HCT116 (cell line): ENCODE results near the gene KRT13. TPM values are rescaled to one million over a fixed set of nuclear protein-coding genes. Genes with fewer than 3 reads are reported as not detected.

Experiments used
- ATAC-seq: fragments of 200-7000 bp; cut with Tn5 transposase; 2 replicates; pipeline ENCODE4 v1.9.1; 2020; ENCODE audit warnings: mild to moderate bottlenecking, moderate library complexity
- BruUV-seq: library from RNA; stranded (reverse); fragments of 400-500 nt; replicated peaks from 2 replicates; lab custom pipeline; 2021; lab: Mats Ljungman, UMichigan
- CTCF ChIA-PET: fragments of 300-600 bp; sonication (Branson Sonifier 250); formaldehyde crosslinking; loops from one replicate; lab custom pipeline; 2021; ENCODE audit warnings: antibody characterized with exemption; lab: Charles Lee
- POLR2A ChIA-PET: fragments of 300-600, 350-600 bp; sonication (Branson Sonifier 250); formaldehyde crosslinking; loops from one replicate; lab custom pipeline; 2021; ENCODE audit warnings: antibody characterized with exemption; lab: Charles Lee
- RAD21 ChIA-PET, 2 experiments: fragments of 300-600 bp; sonication (Branson Sonifier 250); formaldehyde crosslinking; loops; one replicate each; lab custom pipeline; 2023; ENCODE audit warnings: low total read pairs in 2 of 2; ENCODE audit not compliant: uncharacterized antibody in 2 of 2, unreplicated experiment in 2 of 2, low non-redundant PET in 1 of 2; lab: Charles Lee
- DNase-seq: peaks from one replicate; pipeline ENCODE4 v3.0.0-alpha.2; 2010; ENCODE audit warnings: low read depth, low spot score
- H2AFZ ChIP-seq: fragments of 200-600 bp; shearing (Covaris generic), sonication (generic); 2 replicates; pipeline ENCODE4 v1.6.1; 2017; ENCODE audit warnings: low read depth, mixed run types, mixed read lengths, antibody characterized with exemption, low read length; ENCODE audit not compliant: poor library complexity, severe bottlenecking
- H3K27ac ChIP-seq: 2 replicates; pipeline ENCODE4 v1.5.1; 2012; ENCODE audit warnings: low read depth, low read length
- H3K27me3 ChIP-seq: fragments of 200-600 bp; sonication (generic); 2 replicates; pipeline ENCODE4 v1.6.1; 2016; ENCODE audit warnings: mixed run types, low read length, mixed read lengths; ENCODE audit not compliant: insufficient read depth
- H3K36me3 ChIP-seq, 2 experiments: fragments of 200-500 bp in 1 of 2; fragments of 200-600 bp in 1 of 2; sonication (Bioruptor generic) in 1 of 2; sonication (generic) in 1 of 2; 2 replicates each; pipeline versions ENCODE4 v1.5.1 to v1.6.1; 2014 to 2016; ENCODE audit warnings: low read length in 2 of 2, inconsistent platforms in 1 of 2, mixed read lengths in 1 of 2, mixed run types in 1 of 2; ENCODE audit not compliant: insufficient read depth in 2 of 2, control insufficient read depth in 1 of 2
- H3K4me1 ChIP-seq, 2 experiments: fragments of 200-600 bp in 1 of 2; sonication (generic) in 1 of 2; 2 replicates each; pipeline versions ENCODE4 v1.5.1 to v1.6.1; 2012 to 2017; ENCODE audit warnings: low read length in 2 of 2, inconsistent platforms in 1 of 2, mild to moderate bottlenecking in 1 of 2, mixed read lengths in 1 of 2, mixed run types in 1 of 2, moderate library complexity in 1 of 2; ENCODE audit not compliant: insufficient read depth in 2 of 2, control insufficient read depth in 1 of 2
- H3K4me2 ChIP-seq: fragments of 200-600 bp; sonication (generic); 2 replicates; pipeline ENCODE4 v1.6.1; 2017; ENCODE audit warnings: mixed run types, low read length, mixed read lengths
- H3K4me3 ChIP-seq, 2 experiments: fragments of 200-600 bp in 1 of 2; sonication (generic) in 1 of 2; replicated peaks in 1 of 2; 2 replicates each; pipeline ENCODE4 v1.5.1; 2011 to 2016; ENCODE audit warnings: low read length in 2 of 2, control low read depth in 1 of 2, low read depth in 1 of 2, mild to moderate bottlenecking in 1 of 2, mixed read lengths in 1 of 2, mixed run types in 1 of 2
- H3K79me2 ChIP-seq: fragments of 200-600 bp; sonication (generic); 2 replicates; pipeline ENCODE4 v1.6.1; 2017; ENCODE audit warnings: mild to moderate bottlenecking, mixed run types, low read length, moderate library complexity, mixed read lengths; ENCODE audit not compliant: insufficient read depth
- H3K9ac ChIP-seq: fragments of 200-600 bp; sonication (generic); 2 replicates; pipeline ENCODE4 v1.6.1; 2016; ENCODE audit warnings: low read length, mixed read lengths
- H3K9me2 ChIP-seq: fragments of 200-600 bp; sonication (generic), shearing (Covaris generic); 2 replicates; pipeline ENCODE4 v1.6.1; 2017; ENCODE audit warnings: mixed run types, mild to moderate bottlenecking, moderate library complexity; ENCODE audit not compliant: insufficient read depth
- H3K9me3 ChIP-seq, 2 experiments: fragments of 200-500 bp in 1 of 2; fragments of 200-600 bp in 1 of 2; sonication (Bioruptor generic) in 1 of 2; sonication (generic) in 1 of 2; 2 replicates each; pipeline ENCODE4 v1.6.1; 2014 to 2017; ENCODE audit warnings: low read length in 2 of 2, mixed read lengths in 2 of 2, inconsistent platforms in 1 of 2, low read depth in 1 of 2, mild to moderate bottlenecking in 1 of 2, mixed run types in 1 of 2, moderate library complexity in 1 of 2; ENCODE audit not compliant: control insufficient read depth in 1 of 2, insufficient read depth in 1 of 2
- H4K20me1 ChIP-seq: fragments of 200-600 bp; sonication (generic), shearing (Covaris generic); 2 replicates; pipeline ENCODE4 v1.6.1; 2017; ENCODE audit warnings: mixed run types, mild to moderate bottlenecking, moderate library complexity; ENCODE audit not compliant: insufficient read depth
- CBX3 ChIP-seq: IDR thresholded peaks from 2 replicates; pipeline ENCODE4 v1.6.1; 2012; ENCODE audit warnings: low read depth
- EGR1 ChIP-seq: IDR thresholded peaks from 2 replicates; pipeline ENCODE4 v1.6.1; 2012; ENCODE audit warnings: low read depth
- EZH2 ChIP-seq: fragments of 200-600 bp; sonication (generic); IDR thresholded peaks from 2 replicates; pipeline ENCODE4 v1.6.1; 2017; ENCODE audit warnings: antibody characterized with exemption, mixed run types
- FOSL1 ChIP-seq: IDR thresholded peaks from 2 replicates; pipeline ENCODE4 v1.6.1; 2012; ENCODE audit warnings: low read depth
- JUND ChIP-seq: IDR thresholded peaks from 2 replicates; pipeline ENCODE4 v1.6.1; 2012
- POLR2A ChIP-seq: IDR thresholded peaks from 2 replicates; pipeline ENCODE4 v1.7.0; 2011; ENCODE audit warnings: borderline replicate concordance; ENCODE audit not compliant: insufficient read depth, insufficient read length; ENCODE audit errors: extremely low read depth
- POLR2AphosphoS5 ChIP-seq: IDR thresholded peaks from 2 replicates; pipeline ENCODE4 v1.6.1; 2011; ENCODE audit warnings: mild to moderate bottlenecking, low read depth, low read length, moderate library complexity
- RAD21 ChIP-seq: IDR thresholded peaks from 2 replicates; pipeline ENCODE4 v1.6.1; 2012; ENCODE audit warnings: low read depth, mild to moderate bottlenecking
- SIN3A ChIP-seq: IDR thresholded peaks from 2 replicates; pipeline ENCODE4 v1.6.1; 2012; ENCODE audit warnings: low read depth
- SRF ChIP-seq: IDR thresholded peaks from 2 replicates; pipeline ENCODE4 v1.6.1; 2012; ENCODE audit warnings: low read depth
- ZFX ChIP-seq: fragments of 450-650 bp; IDR thresholded peaks from 2 replicates; pipeline ENCODE4 v1.6.1; 2017
- intact Hi-C: fragments of 100-400 bp; cut with micrococcal nuclease; formaldehyde crosslinking; loops from 2 replicates; pipeline ENCODE4 v1.10.0; 2022
- total RNA-seq: library from RNA; stranded (reverse); gene quantifications from one replicate; pipeline ENCODE4 v1.2.1, GENCODE V29; 2021; ENCODE audit not compliant: unreplicated experiment
- TF ChIP-seq, protein P1 (sequence below), 3 experiments: fragments of 200-600 bp in 1 of 3; sonication (generic) in 1 of 3; IDR thresholded peaks in 2 of 3; conservative IDR thresholded peaks in 1 of 3; 2 replicates each; pipeline ENCODE4 v1.5.1; 2012 to 2017; ENCODE audit warnings: low read depth in 2 of 3, low read length in 2 of 3, antibody characterized with exemption in 1 of 3, borderline replicate concordance in 1 of 3, control low read depth in 1 of 3, mild to moderate bottlenecking in 1 of 3, mixed read lengths in 1 of 3, mixed run types in 1 of 3, moderate library complexity in 1 of 3; ENCODE audit not compliant: insufficient read depth in 1 of 3
- TF ChIP-seq, protein P2 (sequence below): IDR thresholded peaks from 2 replicates; pipeline ENCODE4 v1.6.1; 2012
- TF ChIP-seq, protein P3 (sequence below): IDR thresholded peaks from 2 replicates; pipeline ENCODE4 v1.6.1; 2011; ENCODE audit warnings: mild to moderate bottlenecking, low read length, moderate library complexity; ENCODE audit not compliant: insufficient replicate concordance; ENCODE audit errors: extremely low read depth

The KRT13 gene
- total RNA-seq, 1 experiment from 2014 or later: 3.7 TPM

DNA sequence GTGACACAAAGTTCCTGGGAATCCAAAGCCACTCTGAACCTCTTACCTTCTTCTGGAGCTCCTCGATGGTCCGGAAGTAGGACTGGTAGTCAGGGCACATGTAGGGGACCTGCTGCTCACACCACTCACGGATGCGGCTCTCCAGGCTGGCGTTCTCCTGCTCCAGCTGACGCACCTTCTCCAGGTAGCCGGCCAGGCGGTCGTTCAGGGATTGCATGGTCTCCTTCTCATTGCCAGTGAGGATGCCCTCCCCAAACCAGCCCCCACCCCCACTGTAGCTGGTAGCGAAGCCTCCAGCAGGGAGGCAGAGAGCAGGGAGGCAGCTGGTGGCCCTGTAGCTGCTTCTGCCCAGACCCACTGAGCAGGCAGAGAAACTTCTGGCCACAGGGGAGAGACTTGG, 24.8 kb downstream of the KRT13 start:
- H3K9ac ChIP-seq: no peak overlapping the region
- no peak for TF ChIP-seq POLR2AphosphoS5
- TF ChIP-seq CBX3: no peak
- TF ChIP-seq, protein P1, sequence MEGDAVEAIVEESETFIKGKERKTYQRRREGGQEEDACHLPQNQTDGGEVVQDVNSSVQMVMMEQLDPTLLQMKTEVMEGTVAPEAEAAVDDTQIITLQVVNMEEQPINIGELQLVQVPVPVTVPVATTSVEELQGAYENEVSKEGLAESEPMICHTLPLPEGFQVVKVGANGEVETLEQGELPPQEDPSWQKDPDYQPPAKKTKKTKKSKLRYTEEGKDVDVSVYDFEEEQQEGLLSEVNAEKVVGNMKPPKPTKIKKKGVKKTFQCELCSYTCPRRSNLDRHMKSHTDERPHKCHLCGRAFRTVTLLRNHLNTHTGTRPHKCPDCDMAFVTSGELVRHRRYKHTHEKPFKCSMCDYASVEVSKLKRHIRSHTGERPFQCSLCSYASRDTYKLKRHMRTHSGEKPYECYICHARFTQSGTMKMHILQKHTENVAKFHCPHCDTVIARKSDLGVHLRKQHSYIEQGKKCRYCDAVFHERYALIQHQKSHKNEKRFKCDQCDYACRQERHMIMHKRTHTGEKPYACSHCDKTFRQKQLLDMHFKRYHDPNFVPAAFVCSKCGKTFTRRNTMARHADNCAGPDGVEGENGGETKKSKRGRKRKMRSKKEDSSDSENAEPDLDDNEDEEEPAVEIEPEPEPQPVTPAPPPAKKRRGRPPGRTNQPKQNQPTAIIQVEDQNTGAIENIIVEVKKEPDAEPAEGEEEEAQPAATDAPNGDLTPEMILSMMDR (IDR thresholded peaks at IDR 0.05 in 2 of 3, conservative IDR thresholded peaks at IDR 0.05 in 1 of 3; ENCODE audit: borderline replicate concordance in 1 of 3, insufficient read depth in 1 of 3, low read depth in 2 of 3, low read length in 2 of 3): no peak
- TF ChIP-seq, protein P2, sequence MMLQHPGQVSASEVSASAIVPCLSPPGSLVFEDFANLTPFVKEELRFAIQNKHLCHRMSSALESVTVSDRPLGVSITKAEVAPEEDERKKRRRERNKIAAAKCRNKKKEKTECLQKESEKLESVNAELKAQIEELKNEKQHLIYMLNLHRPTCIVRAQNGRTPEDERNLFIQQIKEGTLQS: no peak
- no peak for TF ChIP-seq SIN3A
- TF ChIP-seq EZH2: no peak
- no peak for TF ChIP-seq ZFX
- no peak for TF ChIP-seq FOSL1
- no peak for TF ChIP-seq JUND
- TF ChIP-seq, protein P3, sequence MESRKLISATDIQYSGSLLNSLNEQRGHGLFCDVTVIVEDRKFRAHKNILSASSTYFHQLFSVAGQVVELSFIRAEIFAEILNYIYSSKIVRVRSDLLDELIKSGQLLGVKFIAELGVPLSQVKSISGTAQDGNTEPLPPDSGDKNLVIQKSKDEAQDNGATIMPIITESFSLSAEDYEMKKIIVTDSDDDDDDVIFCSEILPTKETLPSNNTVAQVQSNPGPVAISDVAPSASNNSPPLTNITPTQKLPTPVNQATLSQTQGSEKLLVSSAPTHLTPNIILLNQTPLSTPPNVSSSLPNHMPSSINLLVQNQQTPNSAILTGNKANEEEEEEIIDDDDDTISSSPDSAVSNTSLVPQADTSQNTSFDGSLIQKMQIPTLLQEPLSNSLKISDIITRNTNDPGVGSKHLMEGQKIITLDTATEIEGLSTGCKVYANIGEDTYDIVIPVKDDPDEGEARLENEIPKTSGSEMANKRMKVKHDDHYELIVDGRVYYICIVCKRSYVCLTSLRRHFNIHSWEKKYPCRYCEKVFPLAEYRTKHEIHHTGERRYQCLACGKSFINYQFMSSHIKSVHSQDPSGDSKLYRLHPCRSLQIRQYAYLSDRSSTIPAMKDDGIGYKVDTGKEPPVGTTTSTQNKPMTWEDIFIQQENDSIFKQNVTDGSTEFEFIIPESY: no peak
- TF ChIP-seq POLR2A: no peak
- no peak for TF ChIP-seq RAD21
- no peak for TF ChIP-seq EGR1
- TF ChIP-seq SRF: no peak
- TF ChIP-seq, all 23 proteins: peak for 0
- Histone ChIP-seq H3K4me1 (no peaks in the 10 kb centered on the region; a peak in 1 of 4 replicates), H3K4me3 (no peak overlapping the region), H4K20me1 (no peaks in the 10 kb centered on the region), H3K36me3 (no peaks in the 10 kb centered on the region), H3K27ac (no peak overlapping the region), H3K9me2 (no peaks in the 10 kb centered on the region), H3K9me3 (no peaks in the 10 kb centered on the region), H3K27me3 (no peaks in the 10 kb centered on the region), H3K79me2 (no peaks in the 10 kb centered on the region), H2AFZ (no peak overlapping the region), H3K4me2 (no peak overlapping the region)
- intact Hi-C loops: no loop called here
- ChIA-PET RAD21 (no interaction called here), POLR2A (no interaction called here), CTCF (interaction anchor here (1.1 kb wide), 1 partner anchor 15 kb away, joined by 3 read pairs; no protein-coding TSS in a partner anchor)
- ATAC-seq (no peak), DNase-seq (no peak)
- BruUV-seq: no TSS peak
